Activated CD8-positive, alpha-beta T cell treated with anti-CD3 and anti-CD28 coated beads for 36 hours (primary cell): ENCODE measurements around the gene MAML1. TPM values are rescaled to one million over a fixed set of nuclear protein-coding genes. Genes with fewer than 3 reads are reported as not detected.

Source experiments
- ATAC-seq: fragments of 200-7000 bp; cut with Tn5 transposase; one replicate; pipeline ENCODE4 v1.10.0; 2021; ENCODE audit warnings: mild to moderate bottlenecking, moderate library complexity
- CTCF ChIA-PET: fragments of 350-600 bp; sonication (Branson Sonifier 250); formaldehyde crosslinking; loops from one replicate; lab custom pipeline; 2021; ENCODE audit warnings: antibody characterized with exemption; lab: Charles Lee
- POLR2A ChIA-PET: fragments of 350-600 bp; sonication (Branson Sonifier 250); formaldehyde crosslinking; loops from one replicate; lab custom pipeline; 2021; ENCODE audit warnings: antibody characterized with exemption; lab: Charles Lee
- DNase-seq: peaks from one replicate; pipeline ENCODE4 v3.0.0-alpha.2; 2020
- H3K27ac Mint-ChIP-seq: one replicate; pipeline ENCODE4 v1.8.0; 2021; ENCODE audit warnings: mild to moderate bottlenecking, mixed read lengths
- H3K27me3 Mint-ChIP-seq: one replicate; pipeline ENCODE4 v1.8.0; 2021; ENCODE audit warnings: mixed read lengths
- H3K36me3 Mint-ChIP-seq: one replicate; pipeline ENCODE4 v1.8.0; 2021; ENCODE audit warnings: low read depth, mixed read lengths
- H3K4me1 Mint-ChIP-seq: one replicate; pipeline ENCODE4 v1.8.0; 2021; ENCODE audit warnings: low read depth, mixed read lengths
- H3K4me3 Mint-ChIP-seq: one replicate; pipeline ENCODE4 v1.8.0; 2021; ENCODE audit warnings: mild to moderate bottlenecking, moderate library complexity, mixed read lengths
- H3K9me3 Mint-ChIP-seq: one replicate; pipeline ENCODE4 v1.8.0; 2021; ENCODE audit warnings: mixed read lengths
- intact Hi-C: fragments of 100-400 bp; cut with micrococcal nuclease; formaldehyde crosslinking; loops from one replicate; pipeline ENCODE4 v1.10.0; 2022
- total RNA-seq, 2 experiments: library from RNA; stranded (reverse); gene quantifications; one replicate each; pipeline ENCODE4 v1.2.3, GENCODE V29; 2021
- TF ChIP-seq, protein P1 (sequence below): fragments of 200-600 bp; IDR thresholded peaks from one replicate; pipeline ENCODE4 v1.8.0; 2022; ENCODE audit warnings: antibody characterized with exemption, mild to moderate bottlenecking

Gene MAML1
- total RNA-seq, 2 experiments from 2014 or later: 26.1 to 26.6 TPM

DNA sequence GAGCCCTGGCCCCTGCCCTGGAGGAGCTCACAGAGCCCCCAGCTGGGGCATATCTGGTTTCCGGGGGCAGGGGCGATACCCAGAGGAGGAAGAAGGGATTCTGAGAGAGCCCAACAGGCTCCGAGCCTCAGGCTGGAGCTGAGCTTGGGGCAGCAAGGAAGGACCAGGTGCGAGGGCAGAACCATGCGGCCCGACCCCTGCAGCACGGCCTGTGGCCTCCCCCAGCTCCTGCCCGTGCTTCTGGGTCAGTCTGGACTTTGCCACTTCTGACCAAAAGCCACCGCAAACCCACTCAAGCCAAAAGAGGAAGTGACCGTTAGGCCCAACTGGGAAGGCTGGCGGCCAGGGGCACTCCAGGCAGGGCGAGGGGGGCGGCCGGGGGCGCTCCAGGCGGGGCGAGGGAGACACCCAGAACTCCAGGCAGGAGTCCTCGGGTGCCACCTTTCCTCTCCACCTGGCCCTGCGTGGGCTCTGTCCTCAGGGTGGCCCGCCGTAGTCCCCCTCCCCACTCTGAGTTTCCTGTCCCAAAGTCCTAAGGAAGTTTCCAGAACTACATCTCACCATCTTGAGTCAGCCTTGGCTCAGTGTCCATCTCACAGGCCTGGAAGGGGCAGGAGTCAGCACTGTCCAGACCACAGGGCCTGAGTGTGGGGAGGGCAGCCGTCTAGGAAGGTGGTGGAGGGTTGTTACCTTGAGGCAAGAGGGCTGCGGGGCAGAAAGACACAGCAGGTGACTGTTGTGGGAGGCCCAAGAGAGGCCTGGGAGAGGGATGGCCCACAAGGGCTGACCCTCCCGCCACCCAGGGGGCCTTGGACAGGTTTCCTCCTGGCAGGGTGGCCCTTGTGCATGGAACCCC lies 60.2 kb downstream of the MAML1 start:
- CTCF ChIA-PET: interaction anchor here (3.1 kb wide), 1 partner anchor 30 kb away, joined by 16 read pairs; no protein-coding TSS in a partner anchor
- H3K4me1 Mint-ChIP-seq: peaks cover 26% of the 10 kb centered on the region
- intact Hi-C loops: no loop called here
- H3K4me3 Mint-ChIP-seq: no peak overlapping the region
- H3K27me3 Mint-ChIP-seq: no peaks in the 10 kb centered on the region
- TF ChIP-seq, protein P1, sequence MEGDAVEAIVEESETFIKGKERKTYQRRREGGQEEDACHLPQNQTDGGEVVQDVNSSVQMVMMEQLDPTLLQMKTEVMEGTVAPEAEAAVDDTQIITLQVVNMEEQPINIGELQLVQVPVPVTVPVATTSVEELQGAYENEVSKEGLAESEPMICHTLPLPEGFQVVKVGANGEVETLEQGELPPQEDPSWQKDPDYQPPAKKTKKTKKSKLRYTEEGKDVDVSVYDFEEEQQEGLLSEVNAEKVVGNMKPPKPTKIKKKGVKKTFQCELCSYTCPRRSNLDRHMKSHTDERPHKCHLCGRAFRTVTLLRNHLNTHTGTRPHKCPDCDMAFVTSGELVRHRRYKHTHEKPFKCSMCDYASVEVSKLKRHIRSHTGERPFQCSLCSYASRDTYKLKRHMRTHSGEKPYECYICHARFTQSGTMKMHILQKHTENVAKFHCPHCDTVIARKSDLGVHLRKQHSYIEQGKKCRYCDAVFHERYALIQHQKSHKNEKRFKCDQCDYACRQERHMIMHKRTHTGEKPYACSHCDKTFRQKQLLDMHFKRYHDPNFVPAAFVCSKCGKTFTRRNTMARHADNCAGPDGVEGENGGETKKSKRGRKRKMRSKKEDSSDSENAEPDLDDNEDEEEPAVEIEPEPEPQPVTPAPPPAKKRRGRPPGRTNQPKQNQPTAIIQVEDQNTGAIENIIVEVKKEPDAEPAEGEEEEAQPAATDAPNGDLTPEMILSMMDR: no peak
- DNase-seq (no peak), ATAC-seq (no peak)
- no peaks in the 10 kb centered on the region for H3K9me3 Mint-ChIP-seq
- POLR2A ChIA-PET: interaction anchor here (0.9 to 1.2 kb wide), 3 partner anchors 10 to 115 kb away, joined by 3 to 4 read pairs (median 4); partner anchors contain the start of gene MAML1
- peaks cover 6% of the 10 kb centered on the region for H3K36me3 Mint-ChIP-seq
- no peak overlapping the region for H3K27ac Mint-ChIP-seq

GRCh38 chr5:179793468-179794139 lies 61.0 kb downstream of the MAML1 start, which contains the start of gene LTC4S:
LTC4S (plus strand) TSS chr5:179793986; CDS start chr5:179794081, 95 bp downstream.
- peaks cover 6% of the 10 kb centered on the region for H3K36me3 Mint-ChIP-seq
- TF ChIP-seq, protein P1: no peak
- ChIA-PET POLR2A (interaction anchor here (0.9 to 1.1 kb wide), 5 partner anchors 9 to 115 kb away, joined by 3 to 4 read pairs (median 3); partner anchors contain the start of gene MAML1), CTCF (interaction anchor here (1.2 to 3.1 kb wide), 4 partner anchors 9 to 56 kb away, joined by 3 to 16 read pairs (median 5); no protein-coding TSS in a partner anchor)
- no peak within 1 kb of the TSS for H3K27ac Mint-ChIP-seq
- peak within 1 kb of the TSS; percentile 55 for H3K4me3 Mint-ChIP-seq
- intact Hi-C loops: no loop called here
- H3K27me3 Mint-ChIP-seq: no peaks in the 10 kb centered on the region
- peaks cover 26% of the 10 kb centered on the region for H3K4me1 Mint-ChIP-seq
- H3K9me3 Mint-ChIP-seq: no peaks in the 10 kb centered on the region
- DNase-seq (peak; percentile 76), ATAC-seq (peak; percentile 71)

DNA sequence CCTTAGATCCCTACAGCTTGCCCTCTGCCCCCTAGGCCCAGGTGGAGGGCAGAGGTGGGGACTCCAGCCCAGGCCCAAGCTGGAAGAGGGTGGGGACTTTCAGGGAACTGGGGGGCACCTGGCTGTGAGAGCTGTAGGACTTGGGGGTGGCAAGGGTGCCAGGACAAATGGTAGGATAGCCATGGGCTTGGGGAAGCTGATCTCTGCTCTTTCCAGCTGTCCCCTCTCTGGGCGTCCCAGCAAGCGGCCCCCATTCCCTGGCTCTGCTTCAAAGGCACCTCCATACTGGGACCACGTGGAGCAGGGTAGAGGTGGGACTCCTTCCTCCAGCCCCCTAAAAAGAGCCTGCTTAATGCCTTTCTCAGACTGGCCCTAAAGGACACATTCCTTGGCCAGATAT lies 61.5 kb downstream of the MAML1 start:
- H3K9me3 Mint-ChIP-seq: no peaks in the 10 kb centered on the region
- no peak overlapping the region for H3K27ac Mint-ChIP-seq
- peak overlapping the region; percentile 15 for H3K4me3 Mint-ChIP-seq
- TF ChIP-seq, protein P1: no peak
- H3K36me3 Mint-ChIP-seq: peaks cover 6% of the 10 kb centered on the region
- intact Hi-C loops: no loop called here
- H3K27me3 Mint-ChIP-seq: no peaks in the 10 kb centered on the region
- peaks cover 26% of the 10 kb centered on the region for H3K4me1 Mint-ChIP-seq
- POLR2A ChIA-PET: interaction anchor here (0.9 to 1.1 kb wide), 4 partner anchors 17 to 114 kb away, joined by 3 read pairs; partner anchors contain the start of gene MAML1
- CTCF ChIA-PET: interaction anchor here (1.2 to 3.1 kb wide), 4 partner anchors 9 to 57 kb away, joined by 3 to 16 read pairs (median 5); no protein-coding TSS in a partner anchor
- DNase-seq: no peak
- no peak for ATAC-seq

- DNase-seq (no peak), ATAC-seq (no peak)
- Mint-ChIP-seq H3K27me3 (no peaks in the 10 kb centered on the region), H3K4me3 (peak overlapping the region; percentile 55), H3K36me3 (peaks cover 6% of the 10 kb centered on the region), H3K27ac (no peak overlapping the region), H3K9me3 (no peaks in the 10 kb centered on the region), H3K4me1 (peaks cover 26% of the 10 kb centered on the region)
- TF ChIP-seq, protein P1: no peak
- POLR2A ChIA-PET: interaction anchor here (0.9 to 1.5 kb wide), 5 partner anchors 17 to 114 kb away, joined by 3 to 4 read pairs (median 3); no protein-coding TSS in a partner anchor
- intact Hi-C loops: no loop called here
- CTCF ChIA-PET: interaction anchor here (1.2 to 3.1 kb wide), 4 partner anchors 8 to 57 kb away, joined by 3 to 16 read pairs (median 5); no protein-coding TSS in a partner anchor
These were observed 62.0 kb downstream of the MAML1 start for GRCh38 chr5:179794575-179794974.
